Bronchial epithelial cell (primary cell): ENCODE results near the gene LMO1. TPM values are rescaled to one million over a fixed set of nuclear protein-coding genes. Genes with fewer than 3 reads are reported as not detected.

Source experiments
- DNase-seq: peaks from one replicate; pipeline ENCODE4 v3.0.0-alpha.2; 2010; ENCODE audit warnings: low read depth
- FAIRE-seq: peaks from 2 replicates; lab custom pipeline; 2011; peaks lifted over from hg19 to GRCh38; lab: Jason Lieb, UNC
- H3K27me3 ChIP-seq: 2 replicates; pipeline ENCODE4 v1.5.1; 2011; ENCODE audit warnings: low read length; ENCODE audit not compliant: control insufficient read depth, insufficient read depth
- H3K36me3 ChIP-seq: 2 replicates; pipeline ENCODE4 v1.5.1; 2011; ENCODE audit warnings: low read length; ENCODE audit not compliant: control insufficient read depth, insufficient read depth
- H3K4me3 ChIP-seq: 2 replicates; pipeline ENCODE4 v1.5.1; 2011; ENCODE audit warnings: mild to moderate bottlenecking, low read depth, low read length, control low read depth
- CTCF ChIP-seq: IDR thresholded peaks from 2 replicates; pipeline ENCODE4 v1.5.1; 2011; ENCODE audit warnings: mild to moderate bottlenecking, moderate library complexity, low read length, control low read depth, inconsistent platforms; ENCODE audit not compliant: insufficient read depth, severe bottlenecking
- total RNA-seq: library from RNA; depleted of rRNA; stranded (reverse); fragments of >200 nt; gene quantifications from 2 replicates; pipeline ENCODE4 v1.2.1, GENCODE V29; 2014

Gene LMO1
- total RNA-seq, 1 donor from 2014 or later: not detected

GRCh38 chr11:8267280-8267679, 3.6 kb upstream of the LMO1 start:
- no peak overlapping the region for H3K4me3 ChIP-seq
- DNase-seq: no peak

GRCh38 chr11:8266246-8267241, 2.9 kb upstream of the LMO1 start:
- Histone ChIP-seq H3K4me3 (no peak overlapping the region), H3K27me3 (peaks cover 35% of the 10 kb centered on the region), H3K36me3 (no peaks in the 10 kb centered on the region)
- TF ChIP-seq CTCF: no peak
- DNase-seq (no peak), FAIRE-seq (no peak)

More at GRCh38 chr11:8267280-8267679, 3.6 kb upstream of the LMO1 start:
- FAIRE-seq: no peak
- TF ChIP-seq CTCF: no peak
- H3K36me3 ChIP-seq: no peaks in the 10 kb centered on the region
- peaks cover 29% of the 10 kb centered on the region for H3K27me3 ChIP-seq

GRCh38 chr11:8265681-8266241, 2.1 kb upstream of the LMO1 start:
- Histone ChIP-seq H3K36me3 (no peaks in the 10 kb centered on the region), H3K4me3 (no peak overlapping the region), H3K27me3 (peaks cover 36% of the 10 kb centered on the region)
- TF ChIP-seq CTCF: peak; percentile 26
- FAIRE-seq (no peak), DNase-seq (no peak)

- Histone ChIP-seq H3K4me3 (peak overlapping the region; percentile 22), H3K36me3 (no peaks in the 10 kb centered on the region), H3K27me3 (peaks cover 30% of the 10 kb centered on the region)
- DNase-seq: no peak
- TF ChIP-seq CTCF: no peak
- FAIRE-seq: no peak
These were observed 439 bp downstream of the LMO1 start for GRCh38 chr11:8263109-8263768.

- Histone ChIP-seq H3K27me3 (peaks cover 27% of the 10 kb centered on the region), H3K4me3 (peak overlapping the region; percentile 22), H3K36me3 (no peaks in the 10 kb centered on the region)
- DNase-seq (peak; percentile 21), FAIRE-seq (no peak)
- TF ChIP-seq CTCF: no peak
These were observed 1.0 kb downstream of the LMO1 start for GRCh38 chr11:8262552-8263108.
